ENCODE results near the gene ABLIM3.

Gene ABLIM3

DNA sequence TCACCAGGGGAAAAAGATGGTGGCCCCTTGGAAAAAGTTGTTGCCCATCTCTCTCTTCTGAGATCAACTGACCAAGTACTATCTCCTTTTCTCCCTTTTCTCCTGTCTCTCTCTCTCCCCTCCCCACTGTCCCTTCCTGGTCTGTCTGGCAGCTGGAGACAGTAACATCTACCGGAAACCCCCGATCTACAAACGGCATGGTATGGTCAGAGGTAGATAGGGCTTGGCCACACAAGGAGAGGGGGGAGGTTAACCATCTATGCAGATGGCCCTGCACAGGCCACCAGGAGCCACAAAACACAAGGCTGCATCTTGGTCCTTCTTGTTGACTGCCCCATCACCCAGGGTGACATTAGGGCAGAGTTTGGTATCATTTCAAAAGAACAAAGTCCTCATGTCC is 101.0 kb downstream of the ABLIM3 start:
- H3K9ac ChIP-seq, result no peak overlapping the region
- no peaks in the 10 kb centered on the region for H3K79me2 ChIP-seq
- no peaks in the 10 kb centered on the region for H3K9me3 ChIP-seq (ENCODE audit: control insufficient read depth, low read length)
- peaks cover 3% of the 10 kb centered on the region for H3K4me1 ChIP-seq
- TF ChIP-seq, protein P1, sequence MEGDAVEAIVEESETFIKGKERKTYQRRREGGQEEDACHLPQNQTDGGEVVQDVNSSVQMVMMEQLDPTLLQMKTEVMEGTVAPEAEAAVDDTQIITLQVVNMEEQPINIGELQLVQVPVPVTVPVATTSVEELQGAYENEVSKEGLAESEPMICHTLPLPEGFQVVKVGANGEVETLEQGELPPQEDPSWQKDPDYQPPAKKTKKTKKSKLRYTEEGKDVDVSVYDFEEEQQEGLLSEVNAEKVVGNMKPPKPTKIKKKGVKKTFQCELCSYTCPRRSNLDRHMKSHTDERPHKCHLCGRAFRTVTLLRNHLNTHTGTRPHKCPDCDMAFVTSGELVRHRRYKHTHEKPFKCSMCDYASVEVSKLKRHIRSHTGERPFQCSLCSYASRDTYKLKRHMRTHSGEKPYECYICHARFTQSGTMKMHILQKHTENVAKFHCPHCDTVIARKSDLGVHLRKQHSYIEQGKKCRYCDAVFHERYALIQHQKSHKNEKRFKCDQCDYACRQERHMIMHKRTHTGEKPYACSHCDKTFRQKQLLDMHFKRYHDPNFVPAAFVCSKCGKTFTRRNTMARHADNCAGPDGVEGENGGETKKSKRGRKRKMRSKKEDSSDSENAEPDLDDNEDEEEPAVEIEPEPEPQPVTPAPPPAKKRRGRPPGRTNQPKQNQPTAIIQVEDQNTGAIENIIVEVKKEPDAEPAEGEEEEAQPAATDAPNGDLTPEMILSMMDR (IDR thresholded peaks at IDR 0.05), result no peak
- no peak overlapping the region for H3K4me3 ChIP-seq (ENCODE audit: low read depth, low read length)
- no peaks in the 10 kb centered on the region for H3K36me3 ChIP-seq (ENCODE audit: control insufficient read depth, insufficient read depth, low read length)
- H2AFZ ChIP-seq, result no peak overlapping the region
- no peak overlapping the region for H3K4me2 ChIP-seq (ENCODE audit: low read length)
- no peaks in the 10 kb centered on the region for H3K27me3 ChIP-seq (ENCODE audit: control insufficient read depth, insufficient read depth, low read length)
- H3K27ac ChIP-seq, result no peak overlapping the region

DNA sequence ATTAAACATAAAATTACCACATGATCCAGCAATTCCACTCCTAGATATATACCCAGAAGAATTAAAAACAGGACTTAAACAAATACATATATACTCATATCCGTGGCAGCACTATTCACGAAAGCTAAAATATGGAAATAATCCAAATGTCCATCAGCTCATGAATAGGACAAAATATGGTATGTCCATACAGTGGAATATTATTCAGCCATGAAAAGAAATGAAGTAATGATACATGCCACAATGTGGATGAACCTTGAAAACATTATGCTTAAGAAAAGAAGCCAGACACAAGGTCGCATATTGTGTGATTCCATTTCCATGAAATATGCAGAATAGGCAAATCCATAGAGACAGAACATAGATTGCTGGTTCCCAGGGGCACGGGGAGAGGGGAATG is 105.6 kb downstream of the ABLIM3 start:
- no peaks in the 10 kb centered on the region for H3K79me2 ChIP-seq
- no peak overlapping the region for H3K4me3 ChIP-seq (ENCODE audit: low read depth, low read length)
- H3K4me1 ChIP-seq, result no peaks in the 10 kb centered on the region
- H3K4me2 ChIP-seq (ENCODE audit: low read length), result no peak overlapping the region
- no peak overlapping the region for H3K27ac ChIP-seq
- H3K27me3 ChIP-seq (ENCODE audit: control insufficient read depth, insufficient read depth, low read length), result no peaks in the 10 kb centered on the region
- H3K36me3 ChIP-seq (ENCODE audit: control insufficient read depth, insufficient read depth, low read length), result no peaks in the 10 kb centered on the region
- H3K9me3 ChIP-seq (ENCODE audit: control insufficient read depth, low read length), result no peaks in the 10 kb centered on the region
- H2AFZ ChIP-seq, result no peak overlapping the region
- no peak overlapping the region for H3K9ac ChIP-seq
- TF ChIP-seq, protein P1 (IDR thresholded peaks at IDR 0.05), result no peak

DNA sequence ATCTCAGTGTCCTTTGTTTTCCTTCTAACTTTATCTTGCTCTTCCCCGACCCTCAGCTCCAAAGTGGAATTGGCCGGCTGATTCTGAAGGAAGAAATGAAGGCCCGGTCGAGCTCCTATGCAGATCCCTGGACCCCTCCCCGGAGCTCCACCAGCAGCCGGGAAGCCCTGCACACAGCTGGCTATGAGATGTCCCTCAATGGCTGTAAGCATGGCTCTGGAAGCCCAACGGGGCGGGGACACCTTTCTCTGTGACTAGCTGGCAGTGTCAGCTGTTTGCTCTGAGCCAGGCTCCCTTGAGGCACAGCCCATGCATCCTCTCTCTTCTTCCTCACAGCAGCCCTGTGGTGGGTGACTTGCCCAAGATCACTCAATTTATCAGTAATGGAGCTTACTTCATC is 106.4 kb downstream of the ABLIM3 start:
- no peak overlapping the region for H2AFZ ChIP-seq
- H3K4me3 ChIP-seq (ENCODE audit: low read depth, low read length), result no peak overlapping the region
- no peaks in the 10 kb centered on the region for H3K79me2 ChIP-seq
- no peaks in the 10 kb centered on the region for H3K9me3 ChIP-seq (ENCODE audit: control insufficient read depth, low read length)
- H3K4me2 ChIP-seq (ENCODE audit: low read length), result no peak overlapping the region
- no peaks in the 10 kb centered on the region for H3K4me1 ChIP-seq
- no peaks in the 10 kb centered on the region for H3K27me3 ChIP-seq (ENCODE audit: control insufficient read depth, insufficient read depth, low read length)
- TF ChIP-seq, protein P1 (IDR thresholded peaks at IDR 0.05), result no peak
- no peak overlapping the region for H3K27ac ChIP-seq
- H3K9ac ChIP-seq, result no peak overlapping the region
- no peaks in the 10 kb centered on the region for H3K36me3 ChIP-seq (ENCODE audit: control insufficient read depth, insufficient read depth, low read length)

DNA sequence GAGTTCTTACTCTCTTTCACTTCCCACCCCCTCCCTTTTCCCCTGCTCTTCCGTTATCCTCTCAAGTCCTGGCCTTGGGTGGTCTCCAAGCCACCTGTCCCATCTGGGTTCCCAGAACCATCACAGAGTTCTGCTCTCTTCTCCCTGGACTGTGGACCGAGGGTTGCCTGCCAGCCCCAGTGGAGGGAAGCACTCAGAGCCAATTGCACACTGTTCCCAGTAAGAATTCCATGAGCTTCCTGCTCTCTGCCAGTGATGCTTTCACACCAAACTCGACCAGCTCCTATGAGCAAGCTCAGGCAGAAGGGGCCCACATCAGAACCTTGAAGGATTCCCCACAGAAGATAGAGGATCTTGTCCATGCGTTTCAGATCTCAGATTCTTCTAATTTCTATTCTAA is 110.3 kb downstream of the ABLIM3 start:
- no peaks in the 10 kb centered on the region for H3K27me3 ChIP-seq (ENCODE audit: control insufficient read depth, insufficient read depth, low read length)
- no peak overlapping the region for H2AFZ ChIP-seq
- H3K4me3 ChIP-seq (ENCODE audit: low read depth, low read length), result no peak overlapping the region
- H3K4me2 ChIP-seq (ENCODE audit: low read length), result no peak overlapping the region
- H3K36me3 ChIP-seq (ENCODE audit: control insufficient read depth, insufficient read depth, low read length), result no peaks in the 10 kb centered on the region
- no peak overlapping the region for H3K27ac ChIP-seq
- H3K79me2 ChIP-seq, result no peaks in the 10 kb centered on the region
- TF ChIP-seq, protein P1 (IDR thresholded peaks at IDR 0.05), result no peak
- H3K9ac ChIP-seq, result no peak overlapping the region
- H3K9me3 ChIP-seq (ENCODE audit: control insufficient read depth, low read length), result no peaks in the 10 kb centered on the region
- no peaks in the 10 kb centered on the region for H3K4me1 ChIP-seq

DNA sequence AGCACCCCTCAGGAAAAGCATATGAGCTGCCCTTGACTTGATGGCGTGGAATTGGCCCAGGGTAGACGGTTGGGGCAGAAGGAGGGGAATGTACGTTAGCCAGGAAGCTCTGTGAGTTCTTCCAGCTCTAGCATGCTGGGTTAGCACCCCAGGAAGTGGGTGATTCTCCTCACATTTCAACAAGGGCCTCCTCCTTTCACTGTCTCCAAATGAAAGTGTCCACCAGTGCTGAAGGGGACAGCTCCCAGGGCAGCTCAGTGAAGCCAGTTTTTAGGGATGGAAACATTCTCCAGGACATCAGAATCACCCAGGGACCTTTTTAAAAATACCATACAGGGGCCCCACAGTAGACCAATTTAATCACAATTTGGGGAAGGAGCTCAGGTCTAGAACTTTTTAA is 113.2 kb downstream of the ABLIM3 start:
- H3K4me1 ChIP-seq, result no peaks in the 10 kb centered on the region
- H2AFZ ChIP-seq, result no peak overlapping the region
- no peaks in the 10 kb centered on the region for H3K27me3 ChIP-seq (ENCODE audit: control insufficient read depth, insufficient read depth, low read length)
- H3K79me2 ChIP-seq, result no peaks in the 10 kb centered on the region
- TF ChIP-seq, protein P1 (IDR thresholded peaks at IDR 0.05), result no peak
- no peaks in the 10 kb centered on the region for H3K9me3 ChIP-seq (ENCODE audit: control insufficient read depth, low read length)
- no peak overlapping the region for H3K4me3 ChIP-seq (ENCODE audit: low read depth, low read length)
- no peak overlapping the region for H3K4me2 ChIP-seq (ENCODE audit: low read length)
- no peaks in the 10 kb centered on the region for H3K36me3 ChIP-seq (ENCODE audit: control insufficient read depth, insufficient read depth, low read length)
- H3K27ac ChIP-seq, result no peak overlapping the region
- H3K9ac ChIP-seq, result no peak overlapping the region
